CD4-positive, alpha-beta T cell treated with Interleukin-6 for 4 hours (primary cell): ENCODE results near the gene FRMPD4.
"Not testable (repeated sequence)": the region's sequence is repeated elsewhere in the genome, so short reads cannot be mapped to it uniquely, and the experiment has no call there.

Experiments
- DNase-seq: peaks from one replicate; pipeline ENCODE4 v3.0.0-alpha.2; 2020; ENCODE audit warnings: mixed read lengths

The FRMPD4 gene

GRCh38 chrX:12446342-12447075, 308.2 kb downstream of the FRMPD4 start:
- DNase-seq: no peak

DNA sequence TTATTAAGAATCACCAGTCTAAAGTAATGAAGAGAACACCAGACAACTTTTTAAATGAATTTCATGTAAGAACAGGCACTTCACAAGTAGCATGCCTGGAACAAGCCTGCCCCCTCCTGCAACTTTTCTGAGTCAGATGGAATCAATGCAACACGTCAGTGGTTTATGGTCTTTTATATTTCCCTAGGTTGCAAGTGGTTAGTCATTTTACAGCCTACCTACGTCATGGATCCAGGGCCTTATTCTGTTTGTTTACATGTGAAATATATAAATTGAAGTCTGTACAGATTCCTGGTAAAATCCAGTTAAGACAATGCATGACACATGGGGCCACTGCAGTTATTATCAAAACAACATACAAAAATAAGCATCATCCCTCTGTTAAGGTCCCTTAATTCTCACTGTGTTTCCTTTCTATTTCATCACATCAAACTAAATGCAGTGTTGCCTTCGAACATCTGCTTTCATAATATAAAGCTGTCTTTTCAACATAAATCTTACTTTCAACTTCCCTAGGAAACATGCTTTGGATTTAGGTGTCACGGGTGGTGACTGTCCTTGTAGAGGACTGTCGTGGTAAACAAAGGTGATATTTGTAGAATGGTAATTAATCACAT, 309.3 kb downstream of the FRMPD4 start:
- no peak for DNase-seq

- DNase-seq: no peak
These were observed 314.0 kb downstream of the FRMPD4 start for GRCh38 chrX:12452268-12452667.

GRCh38 chrX:12460929-12461328, 322.7 kb downstream of the FRMPD4 start:
- no peak for DNase-seq

DNA sequence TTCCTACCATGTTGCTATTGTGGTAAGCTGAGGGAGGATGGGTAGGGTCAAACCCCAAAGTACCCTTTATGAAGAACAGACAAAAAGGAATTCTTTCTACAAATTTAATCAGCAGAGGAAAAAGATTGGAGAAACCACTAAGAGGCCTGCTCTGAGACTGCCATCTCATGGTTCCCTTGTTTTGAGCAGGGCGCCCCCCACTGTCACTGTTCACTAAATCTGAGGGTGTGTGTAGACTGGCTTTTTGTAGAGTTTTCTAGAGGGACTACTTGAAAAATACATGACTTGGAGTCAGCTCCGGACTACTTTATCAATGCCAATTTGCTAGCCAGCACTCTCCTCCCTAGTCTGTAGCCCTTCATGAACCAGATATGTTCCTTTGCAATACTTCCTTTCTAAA, 324.8 kb downstream of the FRMPD4 start:
- DNase-seq: no peak

DNA sequence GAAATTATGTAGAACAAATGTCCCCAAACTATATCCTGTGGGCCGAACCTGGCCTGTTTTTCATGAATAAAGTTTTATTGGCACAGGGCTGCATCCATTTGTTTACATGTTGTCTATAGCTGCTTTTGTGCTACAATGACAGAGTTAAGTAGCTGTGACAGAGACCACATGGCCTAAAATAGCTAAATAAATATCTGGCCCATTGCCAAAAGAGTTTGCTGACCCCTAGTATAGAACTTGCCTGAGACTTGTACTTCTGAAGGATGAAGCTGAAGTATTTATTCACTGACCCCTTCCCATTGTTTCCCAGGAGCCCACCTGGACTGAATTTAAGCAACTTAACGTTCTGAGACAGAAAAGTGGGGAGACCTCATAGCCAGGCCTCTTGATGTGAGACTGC, 325.6 kb downstream of the FRMPD4 start:
- no peak for DNase-seq

DNA sequence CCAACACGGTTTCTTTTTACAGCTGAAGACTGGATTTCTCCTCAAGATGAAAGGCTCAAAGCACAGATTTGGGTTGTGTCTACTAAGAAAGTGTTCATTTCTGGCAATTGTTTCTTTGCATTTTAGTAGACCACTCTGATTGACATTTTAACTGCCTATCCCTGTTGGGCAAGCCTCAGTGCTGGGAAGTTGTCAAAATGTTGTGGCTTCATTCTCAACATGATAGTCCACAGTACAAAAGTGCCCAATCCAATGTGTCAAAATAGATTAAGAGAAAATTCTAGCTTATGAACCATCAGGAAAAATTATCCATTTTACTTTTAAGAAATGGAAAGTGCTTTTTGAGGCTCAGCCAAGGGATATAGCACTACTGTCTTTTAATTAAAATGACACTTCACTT, 329.0 kb downstream of the FRMPD4 start:
- DNase-seq: no peak

GRCh38 chrX:12469296-12469695, 331.0 kb downstream of the FRMPD4 start:
- no peak for DNase-seq

GRCh38 chrX:12471061-12471460, 332.8 kb downstream of the FRMPD4 start:
- DNase-seq: no peak

DNA sequence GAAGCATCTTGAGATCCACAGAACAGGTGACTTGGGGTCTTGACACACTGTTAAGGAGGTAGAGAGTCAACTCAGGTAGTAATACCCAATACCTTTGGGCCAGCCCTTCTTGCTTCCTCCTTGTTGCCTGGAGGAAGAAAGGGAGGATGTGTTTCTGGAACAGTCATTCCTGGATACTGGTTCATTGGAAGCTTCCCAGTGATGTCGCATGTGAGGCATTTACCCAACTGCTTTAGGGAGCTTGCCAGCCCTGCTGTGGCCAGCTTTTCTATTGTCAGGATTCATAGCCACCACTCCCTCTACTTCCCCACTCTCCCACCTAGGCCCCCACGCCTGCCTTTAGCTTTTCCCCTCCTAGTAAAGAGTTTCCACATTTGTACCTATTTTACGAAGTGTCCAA, 342.7 kb downstream of the FRMPD4 start:
- DNase-seq: no peak

DNA sequence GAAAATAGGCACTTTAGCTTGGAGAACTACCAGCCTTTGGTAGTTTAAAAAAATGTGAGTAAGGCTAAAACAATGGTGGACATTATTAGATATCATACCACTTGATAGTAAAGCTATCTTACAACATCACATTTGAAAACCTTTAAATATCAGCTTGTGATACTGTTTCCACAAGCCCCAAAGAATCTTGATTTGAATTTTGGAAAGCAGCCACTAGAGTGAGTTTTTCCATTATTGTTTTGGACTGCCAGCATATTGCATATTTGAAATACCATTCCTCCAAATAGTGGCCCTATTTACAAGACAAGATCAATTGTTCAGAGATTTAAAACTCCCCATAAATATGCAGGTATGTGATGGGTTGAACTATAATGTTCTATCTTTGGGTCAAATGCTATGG, 349.9 kb downstream of the FRMPD4 start:
- DNase-seq: no peak

DNA sequence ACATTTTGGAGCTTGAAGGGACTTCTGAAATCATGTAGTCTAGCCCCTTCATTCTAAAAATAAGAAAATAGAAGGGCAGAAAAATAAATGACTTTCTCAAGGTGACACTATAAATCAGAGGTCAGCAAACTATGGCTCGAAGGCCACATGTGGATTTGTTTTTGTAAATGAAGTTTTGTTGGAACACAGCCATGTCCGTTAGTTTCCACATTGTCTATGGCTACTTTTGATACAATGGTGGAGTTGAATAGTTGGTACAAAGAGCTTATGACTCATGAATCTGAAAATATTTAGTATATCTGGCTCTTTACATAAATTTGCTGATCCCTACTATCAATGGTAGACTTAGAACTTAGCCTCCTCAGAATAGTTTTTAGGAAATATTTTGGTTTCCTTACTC, 350.5 kb downstream of the FRMPD4 start:
- no peak for DNase-seq

DNA sequence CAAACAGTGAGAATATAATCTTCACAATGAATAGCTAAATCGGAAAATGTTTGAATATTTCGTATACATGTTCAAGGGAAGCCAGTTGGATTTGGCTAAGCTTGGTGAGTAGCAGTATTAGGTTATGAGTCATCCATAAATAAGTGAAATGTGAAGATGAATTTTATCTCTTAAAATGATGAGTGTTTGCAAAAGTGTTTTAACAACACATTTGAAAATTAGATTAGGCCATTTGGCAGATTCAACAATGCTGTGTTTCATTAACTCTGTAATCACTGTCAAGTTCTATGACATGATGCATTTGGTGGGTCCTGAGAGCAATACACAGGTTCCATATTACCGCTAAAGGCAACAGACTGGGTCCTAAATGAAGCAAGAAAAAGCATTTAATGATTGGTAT, 351.1 kb downstream of the FRMPD4 start:
- no peak for DNase-seq

GRCh38 chrX:12494400-12495138, 356.3 kb downstream of the FRMPD4 start:
- DNase-seq: no peak

GRCh38 chrX:12496343-12496742, 358.1 kb downstream of the FRMPD4 start:
- no peak for DNase-seq

GRCh38 chrX:12497832-12498591, 359.7 kb downstream of the FRMPD4 start:
- no peak for DNase-seq

DNA sequence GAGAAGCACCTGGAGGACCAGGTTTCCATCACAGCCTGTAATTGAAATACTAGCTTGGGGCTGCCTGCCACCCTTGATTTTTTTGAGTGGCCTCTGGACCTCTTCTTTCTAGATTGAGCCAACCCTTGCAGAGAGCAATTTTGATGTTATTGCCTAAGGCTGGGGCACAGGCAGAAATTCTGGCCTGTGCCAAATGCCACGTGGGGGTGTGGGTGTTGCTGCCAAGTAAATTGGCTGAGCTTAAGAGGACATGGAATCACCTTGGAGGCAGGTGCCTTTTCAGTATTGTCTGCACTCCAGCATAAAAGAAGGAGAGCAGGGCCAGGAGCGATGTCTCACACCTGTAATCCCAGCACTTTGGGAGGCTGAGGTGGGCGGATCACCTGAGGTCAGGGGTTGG, 366.9 kb downstream of the FRMPD4 start:
- no peak for DNase-seq

DNA sequence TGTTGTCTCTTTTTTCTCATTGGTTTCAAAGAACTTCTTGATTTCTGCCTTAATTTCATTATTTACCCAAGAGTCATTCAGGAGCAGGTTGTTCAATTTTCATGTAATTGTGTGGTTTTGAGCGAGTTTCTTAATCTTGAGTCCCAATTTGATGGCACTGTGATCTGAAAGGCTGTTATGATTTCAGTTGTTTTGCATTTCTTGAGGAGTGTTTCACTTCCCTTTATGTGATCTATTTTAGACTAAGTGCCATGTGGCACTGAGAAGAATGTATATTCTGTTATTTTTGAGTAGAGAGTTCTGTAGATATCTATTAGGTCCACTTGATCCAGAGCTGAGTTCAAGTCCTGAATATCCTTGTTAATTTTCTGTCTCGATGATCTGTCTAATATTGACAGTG, 377.1 kb downstream of the FRMPD4 start:
- not testable (repeated sequence) for DNase-seq

- DNase-seq: no peak
These were observed 388.0 kb downstream of the FRMPD4 start for GRCh38 chrX:12526306-12526705.

DNA sequence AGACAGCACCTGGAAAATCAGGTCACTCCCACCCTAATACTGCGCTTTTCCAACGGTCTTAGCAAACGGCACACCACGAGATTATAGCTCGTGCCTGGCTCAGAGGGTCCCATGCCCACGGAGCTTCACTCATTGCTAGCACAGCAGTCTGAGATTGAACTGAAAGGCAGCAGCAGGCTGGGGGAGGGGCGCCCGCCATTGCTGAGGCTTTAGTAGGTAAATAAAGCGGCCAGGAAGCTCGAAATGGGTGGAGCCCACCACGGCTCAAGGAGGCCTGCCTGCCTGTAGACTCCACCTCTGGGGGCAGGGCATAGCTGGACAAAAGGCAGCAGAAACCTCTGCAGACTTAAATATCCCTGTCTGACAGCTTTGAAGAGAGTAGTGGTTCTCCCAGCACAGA, 399.8 kb downstream of the FRMPD4 start:
- DNase-seq: not testable (repeated sequence)

DNA sequence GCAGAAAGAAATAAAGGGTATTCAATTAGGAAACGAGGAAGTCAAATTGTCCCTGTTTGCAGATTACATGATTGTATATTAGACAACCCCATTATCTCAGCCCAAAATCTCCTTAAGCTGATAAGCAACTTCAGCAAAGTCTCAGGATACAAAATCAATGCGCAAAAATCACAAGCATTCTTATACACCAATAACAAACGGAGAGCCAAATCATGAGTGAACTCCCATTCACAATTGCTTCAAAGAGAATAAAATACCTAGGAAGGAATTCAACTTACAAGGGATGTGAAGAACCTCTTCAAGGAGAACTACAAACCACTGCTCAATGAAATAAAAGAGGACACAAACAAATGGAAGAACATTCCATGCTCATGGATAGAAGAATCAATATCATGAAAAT, 404.0 kb downstream of the FRMPD4 start:
- not testable (repeated sequence) for DNase-seq

DNA sequence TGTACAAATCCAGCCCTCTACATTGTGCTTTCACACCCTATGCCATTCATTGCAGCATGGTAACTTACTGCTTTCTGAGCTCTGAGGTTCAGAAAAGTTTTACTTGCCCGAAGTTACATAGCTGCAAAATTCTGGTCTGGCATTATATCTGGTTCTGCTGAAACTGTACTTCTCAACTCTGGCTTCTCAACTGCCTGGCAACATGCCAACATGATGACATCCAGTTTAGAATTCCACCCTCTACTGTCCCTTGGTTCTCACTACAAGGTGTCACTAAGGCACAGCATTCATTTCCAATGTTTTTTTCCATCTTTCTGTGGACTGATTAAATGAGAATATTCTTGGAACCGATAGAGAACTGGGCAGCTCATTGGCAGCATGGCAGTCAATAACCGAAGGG, 410.1 kb downstream of the FRMPD4 start:
- no peak for DNase-seq

GRCh38 chrX:12548746-12549145, 410.5 kb downstream of the FRMPD4 start:
- DNase-seq: no peak
